HepG2 (cell line): ENCODE results near the gene DUS1L. TPM values are rescaled to one million over a fixed set of nuclear protein-coding genes. Genes with fewer than 3 reads are reported as not detected.
A peak's percentile ranks its signal among the peaks of the same experiment; 100 is the strongest.

Experiments used
- AHR ChIP-seq: IDR thresholded peaks from 2 replicates; pipeline ENCODE4 v1.6.1; 2018; ENCODE audit warnings: missing genetic modification reagents, missing compliant biosample characterization
- ARHGAP35 ChIP-seq: sonication (generic); formaldehyde crosslinking; IDR thresholded peaks from 2 replicates; pipeline ENCODE4 v1.9.0; 2022; ENCODE audit warnings: mild to moderate bottlenecking, inconsistent platforms, moderate library complexity, missing genetic modification reagents, borderline replicate concordance
- EEA1 ChIP-seq: sonication (generic); formaldehyde crosslinking; IDR thresholded peaks from 2 replicates; pipeline ENCODE4 v1.5.1; 2020; ENCODE audit warnings: mild to moderate bottlenecking, missing genetic modification reagents, borderline replicate concordance
- FOXP1 ChIP-seq, 2 experiments: fragments of 450-650 bp in 1 of 2; IDR thresholded peaks; 2 replicates each; pipeline ENCODE4 v1.6.1; 2017 to 2018; ENCODE audit warnings: antibody characterized with exemption in 1 of 2
- HDAC6 ChIP-seq: fragments of 200-600 bp; sonication (generic); IDR thresholded peaks from 2 replicates; pipeline ENCODE4 v1.7.0; 2017; ENCODE audit warnings: mild to moderate bottlenecking, antibody characterized with exemption, low read length, low read depth
- HOXA9 ChIP-seq: sonication (generic); formaldehyde crosslinking; IDR thresholded peaks from 2 replicates; pipeline ENCODE4 v1.8.1; 2022; ENCODE audit warnings: missing genetic modification reagents, mild to moderate bottlenecking, moderate library complexity, borderline replicate concordance
- JDP2 ChIP-seq: sonication (generic); formaldehyde crosslinking; IDR thresholded peaks from 2 replicates; pipeline ENCODE4 v1.8.1; 2022; ENCODE audit warnings: missing genetic modification reagents, borderline replicate concordance
- JUNB ChIP-seq: sonication (generic); formaldehyde crosslinking; IDR thresholded peaks from 2 replicates; pipeline ENCODE4 v1.8.0; 2022; ENCODE audit warnings: missing genetic modification reagents, mild to moderate bottlenecking, borderline replicate concordance
- MLLT10 ChIP-seq: sonication (generic); formaldehyde crosslinking; IDR thresholded peaks from 2 replicates; pipeline ENCODE4 v1.4.0; 2020; ENCODE audit warnings: missing genetic modification reagents
- NBN ChIP-seq: fragments of 450-650 bp; conservative IDR thresholded peaks from 2 replicates; pipeline ENCODE4 v1.6.1; 2017
- PAF1 ChIP-seq: IDR thresholded peaks from 2 replicates; pipeline ENCODE4 v1.6.1; 2016; ENCODE audit warnings: missing genetic modification reagents, missing compliant biosample characterization
- POLR2G ChIP-seq: fragments of 200-400 bp; formaldehyde crosslinking; IDR thresholded peaks from 2 replicates; pipeline ENCODE4 v1.6.1; 2018; ENCODE audit warnings: mild to moderate bottlenecking, low read depth, low read length, moderate library complexity
- RBM22 ChIP-seq: fragments of 200-400 bp; formaldehyde crosslinking; optimal IDR thresholded peaks from 2 replicates; pipeline ENCODE3; 2017; ENCODE audit warnings: mild to moderate bottlenecking, low read length, moderate library complexity
- ZBTB7B ChIP-seq: sonication (generic); formaldehyde crosslinking; IDR thresholded peaks from 2 replicates; pipeline ENCODE4 v1.4.0; 2020; ENCODE audit warnings: missing genetic modification reagents
- ZFP41 ChIP-seq: sonication (generic); formaldehyde crosslinking; IDR thresholded peaks from 2 replicates; pipeline ENCODE4 v1.4.0; 2020; ENCODE audit warnings: mild to moderate bottlenecking, missing genetic modification reagents, borderline replicate concordance
- ZNF343 ChIP-seq: sonication (generic); formaldehyde crosslinking; IDR thresholded peaks from 2 replicates; pipeline ENCODE4 v1.4.0; 2020; ENCODE audit warnings: mild to moderate bottlenecking, missing genetic modification reagents
- ZNF773 ChIP-seq: sonication (generic); formaldehyde crosslinking; IDR thresholded peaks from 2 replicates; pipeline ENCODE4 v1.4.0; 2020; ENCODE audit warnings: missing genetic modification reagents, borderline replicate concordance
- ZNF792 ChIP-seq: IDR thresholded peaks from 2 replicates; pipeline ENCODE4 v1.6.1; 2016
- ZNF816 ChIP-seq: sonication (generic); formaldehyde crosslinking; IDR thresholded peaks from 2 replicates; pipeline ENCODE4 v1.8.0; 2022; ENCODE audit warnings: missing genetic modification reagents, mild to moderate bottlenecking, borderline replicate concordance
- polyA plus RNA-seq, 8 experiments: library from polyadenylated mRNA; depleted of rRNA in 3 of 8; stranded (reverse) in 7 of 8; unstranded in 1 of 8; fragments of >200 nt; fragmentation: Illumina TruSeq in 4 of 8; extraction: Trizol in 4 of 8; gene quantifications; 2 replicates each; pipeline versions ENCODE4 v1.2.1 to v1.2.3, GENCODE V29; 2011 to 2016; ENCODE audit warnings: low read depth in 4 of 8, missing spikeins in 1 of 8, mixed read lengths in 1 of 8; ENCODE audit not compliant: insufficient read depth in 1 of 8
- total RNA-seq, 5 experiments: library from RNA; depleted of rRNA; stranded (reverse); fragments of >200 nt; fragmentation: Illumina TruSeq; extraction: Trizol; gene quantifications; 2 replicates each; pipeline ENCODE4 v1.2.3, GENCODE V29; 2016; ENCODE audit warnings: low read depth in 1 of 5
- TF ChIP-seq, protein P1 (sequence below): IDR thresholded peaks from 2 replicates; pipeline ENCODE4 v1.6.1; 2016; ENCODE audit warnings: control low read depth
- TF ChIP-seq, protein P2 (sequence below): IDR thresholded peaks from 2 replicates; pipeline ENCODE4 v1.6.1; 2016; ENCODE audit warnings: low read depth, control low read depth
- TF ChIP-seq, protein P3 (sequence below): sonication (generic); formaldehyde crosslinking; IDR thresholded peaks from 2 replicates; pipeline ENCODE4 v1.8.0; 2022; ENCODE audit warnings: missing genetic modification reagents, mild to moderate bottlenecking, moderate library complexity, borderline replicate concordance
- TF ChIP-seq, protein P4 (sequence below): sonication (generic); formaldehyde crosslinking; IDR thresholded peaks from 2 replicates; pipeline ENCODE4 v1.9.0; 2021; ENCODE audit warnings: missing genetic modification reagents, borderline replicate concordance
- TF ChIP-seq, protein P5 (sequence below): sonication (generic); formaldehyde crosslinking; IDR thresholded peaks from 2 replicates; pipeline ENCODE4 v1.8.1; 2023; ENCODE audit warnings: missing genetic modification reagents, inconsistent platforms, borderline replicate concordance

DUS1L gene
- total and polyA plus RNA-seq, 2 of the 13 experiments (the other 11 are each of a cell fraction or from before 2014, with no cell fraction given): 81.0 to 109 TPM

DNA sequence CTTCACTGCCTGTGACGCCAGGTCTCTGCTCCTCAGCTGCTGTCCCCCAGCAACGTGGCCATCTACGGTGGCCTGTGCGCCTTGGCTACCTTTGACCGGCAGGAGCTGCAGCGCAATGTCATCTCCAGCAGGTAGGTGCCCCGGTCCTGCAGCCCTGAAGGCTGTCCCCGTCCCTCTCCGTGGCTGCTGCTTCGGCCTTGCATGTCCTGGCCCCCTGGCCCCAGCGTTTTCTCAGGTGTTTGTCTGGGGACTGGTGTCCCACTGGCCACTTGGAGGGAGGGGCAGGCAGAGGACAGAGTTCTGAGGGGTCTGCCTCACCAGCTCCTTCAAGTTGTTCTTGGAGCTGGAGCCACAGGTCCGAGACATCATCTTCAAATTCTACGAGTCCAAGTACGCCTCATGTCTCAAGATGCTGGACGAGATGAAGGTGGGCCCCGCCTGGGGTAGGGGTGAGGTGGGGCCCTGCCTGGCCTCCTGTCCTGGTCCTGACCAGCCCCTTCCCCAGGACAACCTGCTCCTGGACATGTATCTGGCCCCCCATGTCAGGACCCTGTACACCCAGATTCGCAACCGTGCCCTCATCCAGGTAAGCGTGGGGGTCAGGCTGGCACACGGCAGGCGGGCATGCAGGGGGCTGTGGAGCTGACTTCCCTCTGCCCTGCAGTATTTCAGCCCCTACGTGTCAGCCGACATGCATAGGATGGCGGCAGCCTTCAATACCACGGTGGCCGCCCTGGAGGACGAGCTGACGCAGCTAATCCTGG lies 9.5 kb downstream of the DUS1L start (continued):
- TF ChIP-seq, protein P1, sequence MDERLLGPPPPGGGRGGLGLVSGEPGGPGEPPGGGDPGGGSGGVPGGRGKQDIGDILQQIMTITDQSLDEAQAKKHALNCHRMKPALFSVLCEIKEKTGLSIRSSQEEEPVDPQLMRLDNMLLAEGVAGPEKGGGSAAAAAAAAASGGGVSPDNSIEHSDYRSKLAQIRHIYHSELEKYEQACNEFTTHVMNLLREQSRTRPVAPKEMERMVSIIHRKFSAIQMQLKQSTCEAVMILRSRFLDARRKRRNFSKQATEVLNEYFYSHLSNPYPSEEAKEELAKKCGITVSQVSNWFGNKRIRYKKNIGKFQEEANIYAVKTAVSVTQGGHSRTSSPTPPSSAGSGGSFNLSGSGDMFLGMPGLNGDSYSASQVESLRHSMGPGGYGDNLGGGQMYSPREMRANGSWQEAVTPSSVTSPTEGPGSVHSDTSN (CRISPR knock-in tag): no peak
- TF ChIP-seq RBM22 (peak; percentile 33), HOXA9 (CRISPR knock-in tag) (no peak), EEA1 (no peak), ZNF343 (CRISPR knock-in tag) (no peak), ZBTB7B (CRISPR knock-in tag) (no peak), FOXP1 (IDR thresholded peaks at IDR 0.05) (no peak), FOXP1 (CRISPR knock-in tag; IDR thresholded peaks at IDR 0.05) (no peak), HDAC6 (no peak), ZFP41 (no peak), POLR2G (no peak), ZNF792 (CRISPR knock-in tag) (no peak), ZNF816 (CRISPR knock-in tag) (no peak), NBN (no peak), MLLT10 (0 out of 2 replicates have a peak, but pooled peaks have one; percentile 44), ARHGAP35 (CRISPR knock-in tag) (no peak), JDP2 (CRISPR knock-in tag) (no peak), PAF1 (CRISPR knock-in tag) (no peak), JUNB (CRISPR knock-in tag) (no peak), ZNF773 (0 out of 2 replicates have a peak, but pooled peaks have one; percentile 14), AHR (CRISPR knock-in tag) (no peak)
- TF ChIP-seq, protein P2, sequence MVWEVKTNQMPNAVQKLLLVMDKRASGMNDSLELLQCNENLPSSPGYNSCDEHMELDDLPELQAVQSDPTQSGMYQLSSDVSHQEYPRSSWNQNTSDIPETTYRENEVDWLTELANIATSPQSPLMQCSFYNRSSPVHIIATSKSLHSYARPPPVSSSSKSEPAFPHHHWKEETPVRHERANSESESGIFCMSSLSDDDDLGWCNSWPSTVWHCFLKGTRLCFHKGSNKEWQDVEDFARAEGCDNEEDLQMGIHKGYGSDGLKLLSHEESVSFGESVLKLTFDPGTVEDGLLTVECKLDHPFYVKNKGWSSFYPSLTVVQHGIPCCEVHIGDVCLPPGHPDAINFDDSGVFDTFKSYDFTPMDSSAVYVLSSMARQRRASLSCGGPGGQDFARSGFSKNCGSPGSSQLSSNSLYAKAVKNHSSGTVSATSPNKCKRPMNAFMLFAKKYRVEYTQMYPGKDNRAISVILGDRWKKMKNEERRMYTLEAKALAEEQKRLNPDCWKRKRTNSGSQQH: no peak
- TF ChIP-seq, protein P3, sequence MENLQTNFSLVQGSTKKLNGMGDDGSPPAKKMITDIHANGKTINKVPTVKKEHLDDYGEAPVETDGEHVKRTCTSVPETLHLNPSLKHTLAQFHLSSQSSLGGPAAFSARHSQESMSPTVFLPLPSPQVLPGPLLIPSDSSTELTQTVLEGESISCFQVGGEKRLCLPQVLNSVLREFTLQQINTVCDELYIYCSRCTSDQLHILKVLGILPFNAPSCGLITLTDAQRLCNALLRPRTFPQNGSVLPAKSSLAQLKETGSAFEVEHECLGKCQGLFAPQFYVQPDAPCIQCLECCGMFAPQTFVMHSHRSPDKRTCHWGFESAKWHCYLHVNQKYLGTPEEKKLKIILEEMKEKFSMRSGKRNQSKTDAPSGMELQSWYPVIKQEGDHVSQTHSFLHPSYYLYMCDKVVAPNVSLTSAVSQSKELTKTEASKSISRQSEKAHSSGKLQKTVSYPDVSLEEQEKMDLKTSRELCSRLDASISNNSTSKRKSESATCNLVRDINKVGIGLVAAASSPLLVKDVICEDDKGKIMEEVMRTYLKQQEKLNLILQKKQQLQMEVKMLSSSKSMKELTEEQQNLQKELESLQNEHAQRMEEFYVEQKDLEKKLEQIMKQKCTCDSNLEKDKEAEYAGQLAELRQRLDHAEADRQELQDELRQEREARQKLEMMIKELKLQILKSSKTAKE: no peak
- TF ChIP-seq, protein P4, sequence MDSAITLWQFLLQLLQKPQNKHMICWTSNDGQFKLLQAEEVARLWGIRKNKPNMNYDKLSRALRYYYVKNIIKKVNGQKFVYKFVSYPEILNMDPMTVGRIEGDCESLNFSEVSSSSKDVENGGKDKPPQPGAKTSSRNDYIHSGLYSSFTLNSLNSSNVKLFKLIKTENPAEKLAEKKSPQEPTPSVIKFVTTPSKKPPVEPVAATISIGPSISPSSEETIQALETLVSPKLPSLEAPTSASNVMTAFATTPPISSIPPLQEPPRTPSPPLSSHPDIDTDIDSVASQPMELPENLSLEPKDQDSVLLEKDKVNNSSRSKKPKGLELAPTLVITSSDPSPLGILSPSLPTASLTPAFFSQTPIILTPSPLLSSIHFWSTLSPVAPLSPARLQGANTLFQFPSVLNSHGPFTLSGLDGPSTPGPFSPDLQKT (CRISPR knock-in tag): no peak
- TF ChIP-seq, protein P5, sequence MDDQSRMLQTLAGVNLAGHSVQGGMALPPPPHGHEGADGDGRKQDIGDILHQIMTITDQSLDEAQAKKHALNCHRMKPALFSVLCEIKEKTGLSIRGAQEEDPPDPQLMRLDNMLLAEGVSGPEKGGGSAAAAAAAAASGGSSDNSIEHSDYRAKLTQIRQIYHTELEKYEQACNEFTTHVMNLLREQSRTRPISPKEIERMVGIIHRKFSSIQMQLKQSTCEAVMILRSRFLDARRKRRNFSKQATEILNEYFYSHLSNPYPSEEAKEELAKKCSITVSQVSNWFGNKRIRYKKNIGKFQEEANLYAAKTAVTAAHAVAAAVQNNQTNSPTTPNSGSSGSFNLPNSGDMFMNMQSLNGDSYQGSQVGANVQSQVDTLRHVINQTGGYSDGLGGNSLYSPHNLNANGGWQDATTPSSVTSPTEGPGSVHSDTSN (CRISPR knock-in tag): no peak
